H9 (cell line): ENCODE data around the gene OST4. TPM values are rescaled to one million over a fixed set of nuclear protein-coding genes. Genes with fewer than 3 reads are reported as not detected.

Experiments
- DNase-seq: peaks from one replicate; pipeline ENCODE4 v3.0.0-alpha.2; 2017
- H2AFZ ChIP-seq: one replicate; pipeline ENCODE4 v1.6.1; 2013; ENCODE audit warnings: mild to moderate bottlenecking, low read length, control low read depth, moderate library complexity
- H2AK5ac ChIP-seq: 2 replicates; pipeline ENCODE4 v1.6.1; 2013; ENCODE audit warnings: low read length, control low read depth, mixed read lengths; ENCODE audit not compliant: insufficient read length
- H2BK120ac ChIP-seq: one replicate; pipeline ENCODE4 v1.6.1; 2013; ENCODE audit warnings: low read depth, mild to moderate bottlenecking, low read length, control low read depth, inconsistent platforms; ENCODE audit not compliant: poor library complexity, severe bottlenecking
- H2BK12ac ChIP-seq: 2 replicates; pipeline ENCODE4 v1.6.1; 2013; ENCODE audit warnings: low read length, control low read depth, mixed read lengths, low read depth; ENCODE audit not compliant: insufficient read length
- H2BK15ac ChIP-seq: 2 replicates; pipeline ENCODE4 v1.6.1; 2013; ENCODE audit warnings: low read depth, low read length, control low read depth
- H2BK20ac ChIP-seq: one replicate; pipeline ENCODE4 v1.6.1; 2013; ENCODE audit warnings: low read depth, mild to moderate bottlenecking, low read length, control low read depth, inconsistent platforms; ENCODE audit not compliant: poor library complexity, severe bottlenecking
- H2BK5ac ChIP-seq: 2 replicates; pipeline ENCODE4 v1.6.1; 2013; ENCODE audit warnings: low read length, control low read depth, mixed read lengths; ENCODE audit not compliant: insufficient read length
- H3K14ac ChIP-seq: 2 replicates; pipeline ENCODE4 v1.6.1; 2013; ENCODE audit warnings: low read length, control low read depth; ENCODE audit not compliant: insufficient read depth
- H3K18ac ChIP-seq: 2 replicates; pipeline ENCODE4 v1.6.1; 2013; ENCODE audit warnings: low read depth, mild to moderate bottlenecking, mixed read lengths, low read length, control low read depth; ENCODE audit not compliant: insufficient read length
- H3K23ac ChIP-seq: 2 replicates; pipeline ENCODE4 v1.6.1; 2013; ENCODE audit warnings: low read length, control low read depth, mixed read lengths, low read depth; ENCODE audit not compliant: insufficient read length
- H3K23me2 ChIP-seq: 2 replicates; pipeline ENCODE4 v1.6.1; 2013; ENCODE audit warnings: low read depth, mild to moderate bottlenecking, mixed read lengths, low read length, control low read depth; ENCODE audit not compliant: insufficient read length, poor library complexity, severe bottlenecking
- H3K27ac ChIP-seq: 2 replicates; pipeline ENCODE4 v1.5.1; 2013; ENCODE audit warnings: low read length, control low read depth, mixed read lengths, low read depth; ENCODE audit not compliant: insufficient read length
- H3K27me3 ChIP-seq: 2 replicates; pipeline ENCODE4 v1.6.1; 2013; ENCODE audit warnings: low read length, control low read depth, inconsistent platforms; ENCODE audit not compliant: insufficient read depth
- H3K4ac ChIP-seq: 2 replicates; pipeline ENCODE4 v1.6.1; 2013; ENCODE audit warnings: low read depth, mild to moderate bottlenecking, control low read depth, inconsistent platforms, low read length, moderate library complexity
- H3K4me1 ChIP-seq: 2 replicates; pipeline ENCODE4 v1.6.1; 2013; ENCODE audit warnings: low read length, control low read depth, inconsistent platforms; ENCODE audit not compliant: insufficient read depth
- H3K4me2 ChIP-seq: 2 replicates; pipeline ENCODE4 v1.6.1; 2013; ENCODE audit warnings: low read length, control low read depth, mixed read lengths; ENCODE audit not compliant: insufficient read length, insufficient read depth
- H3K56ac ChIP-seq: 2 replicates; pipeline ENCODE4 v1.6.1; 2013; ENCODE audit warnings: low read depth, mild to moderate bottlenecking, mixed read lengths, low read length, control low read depth; ENCODE audit not compliant: insufficient read length
- H3K79me1 ChIP-seq: 2 replicates; pipeline ENCODE4 v1.6.1; 2013; ENCODE audit warnings: low read depth, mild to moderate bottlenecking, moderate library complexity, low read length, control low read depth, inconsistent platforms; ENCODE audit not compliant: insufficient read depth, poor library complexity, severe bottlenecking
- H3K79me2 ChIP-seq: 2 replicates; pipeline ENCODE4 v1.6.1; 2013; ENCODE audit warnings: low read length, control low read depth, inconsistent platforms; ENCODE audit not compliant: insufficient read depth
- H3K9ac ChIP-seq: 2 replicates; pipeline ENCODE4 v1.6.1; 2013; ENCODE audit warnings: low read length, control low read depth, mixed read lengths; ENCODE audit not compliant: insufficient read length; ENCODE audit errors: extremely low read depth
- H3K9me3 ChIP-seq: one replicate; pipeline ENCODE4 v1.6.1; 2013; ENCODE audit warnings: low read depth, low read length, inconsistent platforms; ENCODE audit not compliant: control insufficient read depth
- H3T11ph ChIP-seq: one replicate; pipeline ENCODE4 v1.6.1; 2013; ENCODE audit warnings: mild to moderate bottlenecking, low read length, control low read depth, inconsistent platforms
- H4K20me1 ChIP-seq: one replicate; pipeline ENCODE4 v1.6.1; 2013; ENCODE audit not compliant: control insufficient read depth, insufficient read length, insufficient read depth
- H4K5ac ChIP-seq: 2 replicates; pipeline ENCODE4 v1.6.1; 2013; ENCODE audit warnings: low read depth, mild to moderate bottlenecking, mixed read lengths, low read length, control low read depth; ENCODE audit not compliant: insufficient read length
- H4K8ac ChIP-seq: replicated peaks from 2 replicates; pipeline ENCODE4 v1.6.1; 2013; ENCODE audit warnings: low read length, control low read depth, mixed read lengths, low read depth; ENCODE audit not compliant: insufficient read length
- H4K91ac ChIP-seq: 2 replicates; pipeline ENCODE4 v1.6.1; 2013; ENCODE audit warnings: low read depth, mild to moderate bottlenecking, moderate library complexity, mixed read lengths, low read length, control low read depth; ENCODE audit not compliant: insufficient read length
- H3K27ac Mint-ChIP-seq, 3 experiments: 2 replicates in 2 of 3; 3 replicates in 1 of 3; pipeline ENCODE4 v1.8.0; 2020 to 2021; ENCODE audit warnings: mixed read lengths in 3 of 3, mild to moderate bottlenecking in 1 of 3, moderate library complexity in 1 of 3
- H3K27me3 Mint-ChIP-seq: 2 replicates; pipeline ENCODE4 v1.8.0; 2021; ENCODE audit warnings: low read depth, mild to moderate bottlenecking, moderate library complexity, mixed read lengths
- H3K36me3 Mint-ChIP-seq, 3 experiments: 2 replicates in 2 of 3; 3 replicates in 1 of 3; pipeline ENCODE4 v1.8.0; 2020 to 2021; ENCODE audit warnings: low read depth in 3 of 3, mixed read lengths in 3 of 3; ENCODE audit not compliant: insufficient read depth in 1 of 3
- H3K4me1 Mint-ChIP-seq, 2 experiments: 2 replicates each; pipeline ENCODE4 v1.8.0; 2020; ENCODE audit warnings: mixed read lengths in 2 of 2
- H3K4me3 Mint-ChIP-seq, 2 experiments: 2 replicates in 1 of 2; 3 replicates in 1 of 2; pipeline ENCODE4 v1.8.0; 2020 to 2021; ENCODE audit warnings: mild to moderate bottlenecking in 2 of 2, mixed read lengths in 2 of 2, moderate library complexity in 1 of 2
- H3K9me3 Mint-ChIP-seq, 2 experiments: 2 replicates in 1 of 2; 3 replicates in 1 of 2; pipeline ENCODE4 v1.8.0; 2020; ENCODE audit warnings: mild to moderate bottlenecking in 2 of 2, mixed read lengths in 2 of 2, moderate library complexity in 1 of 2
- WGBS: extraction: QIAGEN DNeasy Blood & Tissue Kit; methylation state at CpG from one replicate; pipeline ENCODE4 v1.1.7; 2013; ENCODE audit warnings: missing lambda C conversion rate, low lambda C conversion rate, mixed read lengths; ENCODE audit not compliant: insufficient read length; ENCODE audit errors: extremely low coverage; 5-methylcytosine and 5-hydroxymethylcytosine counted together
- total RNA-seq: library from RNA; stranded (reverse); gene quantifications from 2 replicates; pipeline ENCODE4 v1.2.1, GENCODE V29; 2021
- TF ChIP-seq, protein P1 (sequence below): fragments of 200-600 bp; sonication (generic); conservative IDR thresholded peaks from 3 replicates; pipeline ENCODE4 v1.8.0; 2021; ENCODE audit warnings: antibody characterized with exemption, mild to moderate bottlenecking

OST4 gene
- total RNA-seq, 1 experiment from 2014 or later: 215 TPM

- no CpG with 5 or more reads among the region's 14 CpGs for WGBS
These were observed 9.1 kb upstream of the OST4 start for GRCh38 chr2:27080603-27080936.

More at GRCh38 chr2:27080603-27080936, 9.1 kb upstream of the OST4 start:
- Histone ChIP-seq H2BK120ac (no peak overlapping the region), H2BK20ac (no peak overlapping the region), H4K5ac (no peak overlapping the region), H4K20me1 (no peaks in the 10 kb centered on the region), H3K18ac (no peak overlapping the region), H3K4me2 (no peak overlapping the region), H3K27me3 (no peaks in the 10 kb centered on the region), H3K4me1 (no peaks in the 10 kb centered on the region), H2AFZ (no peak overlapping the region), H3K23me2 (no peaks in the 10 kb centered on the region), H2BK12ac (no peak overlapping the region), H2AK5ac (no peak overlapping the region), H3K27ac (no peak overlapping the region), H2BK5ac (no peak overlapping the region), H2BK15ac (no peak overlapping the region), H3K14ac (no peak overlapping the region), H3K79me2 (no peaks in the 10 kb centered on the region), H4K91ac (no peak overlapping the region), H3K9ac (no peak overlapping the region), H3K9me3 (no peaks in the 10 kb centered on the region), H3K56ac (no peak overlapping the region), H3T11ph (no peak overlapping the region), H4K8ac (no peak overlapping the region), H3K79me1 (no peaks in the 10 kb centered on the region), H3K23ac (no peak overlapping the region), H3K4ac (no peak overlapping the region)
- Mint-ChIP-seq H3K36me3 (no peaks in the 10 kb centered on the region), H3K4me1 (peaks cover 22 to 46% of the 10 kb centered on the region in 2 experiments), H3K4me3 (peak overlapping the region in 1 of 2 experiments; percentile 75; a peak in 2 of 5 replicates), H3K27ac (peak overlapping the region in 1 of 3 experiments; percentile 74; a peak in 2 of 7 replicates), H3K27me3 (peaks cover 27% of the 10 kb centered on the region), H3K9me3 (no peaks in the 10 kb centered on the region)
- TF ChIP-seq, protein P1, sequence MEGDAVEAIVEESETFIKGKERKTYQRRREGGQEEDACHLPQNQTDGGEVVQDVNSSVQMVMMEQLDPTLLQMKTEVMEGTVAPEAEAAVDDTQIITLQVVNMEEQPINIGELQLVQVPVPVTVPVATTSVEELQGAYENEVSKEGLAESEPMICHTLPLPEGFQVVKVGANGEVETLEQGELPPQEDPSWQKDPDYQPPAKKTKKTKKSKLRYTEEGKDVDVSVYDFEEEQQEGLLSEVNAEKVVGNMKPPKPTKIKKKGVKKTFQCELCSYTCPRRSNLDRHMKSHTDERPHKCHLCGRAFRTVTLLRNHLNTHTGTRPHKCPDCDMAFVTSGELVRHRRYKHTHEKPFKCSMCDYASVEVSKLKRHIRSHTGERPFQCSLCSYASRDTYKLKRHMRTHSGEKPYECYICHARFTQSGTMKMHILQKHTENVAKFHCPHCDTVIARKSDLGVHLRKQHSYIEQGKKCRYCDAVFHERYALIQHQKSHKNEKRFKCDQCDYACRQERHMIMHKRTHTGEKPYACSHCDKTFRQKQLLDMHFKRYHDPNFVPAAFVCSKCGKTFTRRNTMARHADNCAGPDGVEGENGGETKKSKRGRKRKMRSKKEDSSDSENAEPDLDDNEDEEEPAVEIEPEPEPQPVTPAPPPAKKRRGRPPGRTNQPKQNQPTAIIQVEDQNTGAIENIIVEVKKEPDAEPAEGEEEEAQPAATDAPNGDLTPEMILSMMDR: no peak
- no peak for DNase-seq
